ENCODE data around the gene E2F2. TPM values are rescaled to one million over a fixed set of nuclear protein-coding genes. Genes with fewer than 3 reads are reported as not detected.
A peak's percentile ranks its signal among the peaks of the same experiment; 100 is the strongest.

Gene E2F2
- total and polyA plus RNA-seq, 2 of the 13 experiments (the other 11 are each of a cell fraction or from before 2014, with no cell fraction given): 0.65 to 6.6 TPM

GRCh38 chr1:23530747-23531561 is at the start of gene E2F2 (continued):
- TF ChIP-seq ZBED4 (CRISPR knock-in tag; IDR thresholded peaks at IDR 0.05; ENCODE audit: borderline replicate concordance) (no peak), JUN (CRISPR knock-in tag; IDR thresholded peaks at IDR 0.05) (peak; percentile 64; the same call in 1 of the 2 replicates), ZNF468 (CRISPR knock-in tag; IDR thresholded peaks at IDR 0.05) (no peak), DZIP1 (CRISPR knock-in tag; IDR thresholded peaks at IDR 0.05) (0 out of 2 replicates have a peak, but pooled peaks have one; percentile 57), CSRNP2 (CRISPR knock-in tag; conservative IDR thresholded peaks at IDR 0.05; ENCODE audit: low read depth) (0 out of 2 replicates have a peak, but pooled peaks have one; percentile 35), THAP9 (CRISPR knock-in tag; IDR thresholded peaks at IDR 0.05; ENCODE audit: borderline replicate concordance) (0 out of 2 replicates have a peak, but pooled peaks have one; percentile 43), E2F2 (CRISPR knock-in tag; IDR thresholded peaks at IDR 0.05; ENCODE audit: borderline replicate concordance) (peak; percentile 26; the same call in 1 of the 2 replicates), ZFY (CRISPR knock-in tag; IDR thresholded peaks at IDR 0.05) (peak; percentile 18; the same call in 1 of the 2 replicates), IRX3 (CRISPR knock-in tag; IDR thresholded peaks at IDR 0.05; ENCODE audit: borderline replicate concordance, low read depth) (no peak), ZNF678 (CRISPR knock-in tag; IDR thresholded peaks at IDR 0.05) (0 out of 2 replicates have a peak, but pooled peaks have one; percentile 31), HDAC1 (CRISPR knock-in tag; IDR thresholded peaks at IDR 0.05) (peak; percentile 90), PBX2 (CRISPR knock-in tag; IDR thresholded peaks at IDR 0.05) (no peak), ZSCAN9 (CRISPR knock-in tag; IDR thresholded peaks at IDR 0.05; ENCODE audit: borderline replicate concordance) (no peak)

All from HepG2 (cell line).